HG03066 (cell line): ENCODE results near the gene PRR5L.

Experiments
- ATAC-seq: cut with Tn5 transposase; IDR thresholded peaks from one replicate; pipeline ENCODE4 v1.9.1; 2021; ENCODE audit warnings: low read depth; ENCODE audit not compliant: unreplicated experiment

PRR5L gene, protein sequence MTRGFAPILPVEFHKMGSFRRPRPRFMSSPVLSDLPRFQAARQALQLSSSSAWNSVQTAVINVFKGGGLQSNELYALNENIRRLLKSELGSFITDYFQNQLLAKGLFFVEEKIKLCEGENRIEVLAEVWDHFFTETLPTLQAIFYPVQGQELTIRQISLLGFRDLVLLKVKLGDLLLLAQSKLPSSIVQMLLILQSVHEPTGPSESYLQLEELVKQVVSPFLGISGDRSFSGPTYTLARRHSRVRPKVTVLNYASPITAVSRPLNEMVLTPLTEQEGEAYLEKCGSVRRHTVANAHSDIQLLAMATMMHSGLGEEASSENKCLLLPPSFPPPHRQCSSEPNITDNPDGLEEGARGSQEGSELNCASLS

DNA sequence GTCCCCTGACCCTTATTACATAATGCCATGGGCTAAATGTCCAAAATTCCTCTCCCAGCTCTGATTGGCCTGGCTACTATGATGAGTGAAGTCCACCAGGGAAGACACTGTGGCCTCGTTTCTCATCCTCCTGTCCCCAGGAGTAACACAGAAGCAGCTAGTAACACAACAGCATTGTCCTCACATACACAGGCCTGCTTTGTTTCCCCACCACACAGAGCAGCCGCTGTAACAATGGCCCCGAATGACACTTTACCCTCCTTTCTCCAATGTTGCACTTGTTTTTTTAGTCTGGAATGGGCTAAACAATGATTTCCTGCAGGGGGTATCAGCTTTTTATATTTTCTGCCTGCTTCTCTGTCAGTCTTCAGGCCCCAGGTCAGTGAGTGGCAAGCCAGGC, at the start of gene PRR5L:
TSS of gene PRR5L (plus strand) at position 363 of the 400 bp plus-strand sequence. CDS start 104,834 bp downstream, outside the sequence.
- no peak for ATAC-seq

DNA sequence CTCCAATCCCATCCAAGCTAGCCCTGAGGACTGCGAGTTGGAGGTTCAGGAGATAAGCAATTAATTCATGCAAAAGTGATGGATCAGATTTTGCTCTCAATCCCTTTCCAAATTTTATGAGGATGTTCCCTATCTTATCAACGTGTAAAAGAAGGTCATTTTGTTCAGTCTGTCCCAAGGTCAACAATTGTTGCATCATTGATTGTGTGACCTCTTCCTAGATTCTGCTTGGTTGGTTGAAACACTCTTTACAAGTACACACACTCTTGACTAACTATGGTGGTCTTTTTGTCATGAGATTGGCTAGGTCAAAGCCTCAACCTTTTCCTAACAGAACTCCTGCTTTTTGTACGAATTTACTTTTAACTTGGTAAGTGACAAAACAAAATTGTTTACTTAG, 48.6 kb upstream of the PRR5L start:
- ATAC-seq: no peak

DNA sequence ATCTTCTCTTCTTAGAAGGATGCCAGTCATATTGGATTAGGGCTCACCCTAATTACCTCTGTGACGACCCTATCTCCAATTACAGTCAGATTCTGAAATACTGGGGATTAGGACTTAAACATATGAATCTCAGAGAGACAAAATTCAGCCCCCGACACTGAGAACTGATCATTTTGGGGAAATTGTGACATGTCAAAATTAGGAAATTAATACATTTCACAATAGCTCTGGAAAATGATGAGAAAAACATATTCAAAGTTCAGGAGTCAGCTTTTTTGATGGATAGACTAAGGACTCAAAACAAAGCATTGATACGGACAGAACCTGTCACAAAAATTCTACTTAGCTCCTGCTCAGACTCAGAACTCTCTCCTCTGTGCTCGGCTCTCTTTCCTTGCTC, 47.7 kb upstream of the PRR5L start:
- ATAC-seq: no peak

DNA sequence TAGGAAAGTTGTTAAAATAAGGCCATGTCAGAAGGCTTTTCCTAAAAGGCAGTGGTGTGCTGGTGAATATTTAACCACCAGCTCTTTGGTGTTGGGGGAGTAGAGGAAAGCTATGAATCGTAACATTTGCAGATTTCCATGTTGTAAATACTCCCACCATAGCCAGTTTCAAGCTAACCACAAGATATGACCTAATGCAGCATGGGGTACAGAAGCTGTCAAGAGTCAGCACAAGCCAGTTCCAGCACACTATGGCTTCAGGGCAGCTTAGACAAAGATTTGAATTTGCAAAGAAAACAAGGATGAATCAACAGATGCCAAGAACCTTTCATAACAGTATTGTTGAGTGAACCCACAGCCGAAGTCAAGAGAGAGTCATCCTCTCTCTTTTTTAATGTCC, 46.8 kb upstream of the PRR5L start:
- ATAC-seq: no peak

DNA sequence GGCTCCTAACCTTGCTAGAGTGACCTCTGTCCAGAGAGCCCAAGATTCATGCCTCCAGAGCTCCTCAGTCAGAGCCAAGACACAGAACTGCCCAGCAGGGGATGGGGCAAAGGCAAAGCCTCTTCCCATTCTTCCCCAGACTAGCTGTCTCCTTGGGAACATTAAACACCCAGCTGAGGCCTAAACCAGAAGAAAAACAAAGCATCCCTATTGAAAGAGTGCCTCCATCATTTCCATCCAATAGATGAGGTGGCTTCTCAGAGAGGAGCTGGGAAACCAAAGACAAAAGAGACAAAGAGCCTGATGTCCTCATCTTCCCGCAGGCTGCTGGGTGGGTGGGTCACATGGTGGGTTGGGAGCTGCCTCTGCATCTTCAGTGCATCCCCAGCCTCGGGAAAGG, 44.3 kb upstream of the PRR5L start:
- ATAC-seq: no peak

DNA sequence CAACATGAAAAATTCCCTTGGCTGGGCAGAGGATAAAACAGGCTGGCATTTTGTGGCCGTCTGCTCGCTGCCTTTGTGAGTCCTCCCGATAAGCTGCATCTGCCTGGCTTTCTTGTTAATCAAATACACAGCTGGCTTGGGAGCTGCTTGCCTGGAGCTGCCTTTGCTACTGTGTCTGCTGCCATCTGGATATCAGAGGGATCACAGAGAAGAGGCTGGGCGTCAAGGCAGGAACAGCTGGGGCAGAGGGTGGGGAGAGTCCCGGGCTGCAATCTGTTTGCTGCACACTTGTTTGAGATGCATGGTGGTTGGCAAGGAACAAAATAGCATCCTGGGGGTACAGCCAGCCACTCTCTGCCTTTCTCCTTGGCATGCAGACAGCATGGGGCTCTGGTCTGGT, 42.9 kb upstream of the PRR5L start:
- no peak for ATAC-seq

DNA sequence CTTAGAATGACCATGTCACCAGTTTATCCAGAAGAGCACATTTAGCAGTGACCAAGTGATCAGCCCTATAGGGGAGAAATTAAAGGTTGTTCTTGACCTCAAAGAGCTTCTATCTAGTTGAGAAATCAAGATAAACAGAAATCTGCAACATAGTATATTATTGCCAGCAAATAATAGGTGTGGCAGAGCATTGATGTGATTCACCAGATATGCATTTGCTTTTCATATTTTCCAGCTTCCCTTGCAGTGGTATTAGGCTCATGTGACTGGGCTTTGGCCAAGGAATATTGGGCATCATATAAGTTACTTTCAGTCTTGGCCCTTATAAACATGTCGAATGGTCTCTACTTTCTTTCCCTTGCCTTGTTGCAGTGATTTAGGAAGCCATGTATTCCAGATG, 41.4 kb upstream of the PRR5L start:
- no peak for ATAC-seq

DNA sequence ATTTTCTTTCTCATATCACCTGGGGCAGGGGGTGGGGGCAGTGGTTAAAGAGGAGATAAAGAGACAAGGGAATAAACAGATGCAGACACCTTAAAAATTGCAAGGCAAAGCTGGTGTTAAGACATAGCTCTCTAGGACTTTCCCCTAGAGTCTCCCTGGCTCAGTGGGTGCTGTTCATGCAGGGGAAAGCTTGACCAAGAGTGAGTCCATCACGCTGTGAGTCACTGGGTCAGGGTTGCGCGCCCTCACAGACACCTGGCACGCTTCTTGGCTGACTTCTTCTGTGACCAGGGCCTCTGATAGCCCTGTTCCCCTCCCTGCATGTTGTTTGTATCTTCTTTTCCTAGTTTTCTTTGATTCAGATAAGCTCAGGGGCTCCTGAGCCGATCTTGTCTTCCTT, 38.7 kb upstream of the PRR5L start:
- no peak for ATAC-seq

DNA sequence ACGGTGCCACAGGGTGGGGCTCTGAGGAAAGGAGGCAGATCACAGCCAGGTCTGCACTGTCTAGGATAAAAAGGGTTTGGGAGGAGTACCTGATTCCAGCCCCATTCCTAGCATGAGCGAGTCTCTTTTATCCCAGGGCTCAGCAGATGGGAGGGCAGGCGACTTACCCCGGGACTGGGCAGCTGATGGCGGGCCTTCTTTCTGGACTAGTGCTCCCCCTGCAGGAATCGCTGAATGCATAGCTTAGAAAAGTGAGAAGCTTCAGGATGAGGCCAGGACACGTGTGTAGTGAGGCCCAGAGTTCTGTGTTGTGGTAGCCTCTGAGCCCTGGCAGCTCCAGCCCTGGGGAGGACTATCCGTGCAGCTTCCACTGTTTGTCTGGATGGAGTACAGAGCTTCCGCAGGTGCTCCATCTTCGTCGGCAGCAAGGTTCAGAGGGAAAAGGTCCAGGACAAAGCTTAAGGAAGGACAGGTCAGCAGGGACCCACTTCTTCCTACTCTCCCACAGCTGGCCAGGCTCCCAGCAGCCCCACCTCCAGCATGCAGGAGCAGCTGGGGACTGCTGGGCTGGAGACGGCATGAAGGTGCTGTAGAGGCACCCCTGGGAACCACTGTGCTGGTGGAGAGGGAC, 37.2 kb upstream of the PRR5L start:
- ATAC-seq: no peak

DNA sequence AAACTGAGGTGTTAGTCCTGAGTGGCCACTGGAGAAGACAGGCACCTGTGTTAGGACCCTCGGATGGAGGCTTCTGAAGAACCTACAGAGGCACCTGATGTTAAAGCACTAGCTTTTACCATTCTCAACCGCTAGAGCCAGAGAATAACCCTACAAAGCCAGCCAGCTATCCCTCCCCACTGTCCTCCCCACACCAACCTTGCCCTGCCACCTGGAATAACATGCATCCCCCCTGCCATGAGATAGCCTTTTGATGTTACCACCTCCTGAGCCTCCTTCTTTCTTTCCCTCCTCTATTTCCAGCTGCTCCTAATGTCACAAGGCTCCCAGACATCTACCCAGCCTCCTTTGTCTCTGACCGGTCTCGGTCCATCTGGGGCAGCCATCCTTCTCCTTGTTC, 35.0 kb upstream of the PRR5L start:
- no peak for ATAC-seq

DNA sequence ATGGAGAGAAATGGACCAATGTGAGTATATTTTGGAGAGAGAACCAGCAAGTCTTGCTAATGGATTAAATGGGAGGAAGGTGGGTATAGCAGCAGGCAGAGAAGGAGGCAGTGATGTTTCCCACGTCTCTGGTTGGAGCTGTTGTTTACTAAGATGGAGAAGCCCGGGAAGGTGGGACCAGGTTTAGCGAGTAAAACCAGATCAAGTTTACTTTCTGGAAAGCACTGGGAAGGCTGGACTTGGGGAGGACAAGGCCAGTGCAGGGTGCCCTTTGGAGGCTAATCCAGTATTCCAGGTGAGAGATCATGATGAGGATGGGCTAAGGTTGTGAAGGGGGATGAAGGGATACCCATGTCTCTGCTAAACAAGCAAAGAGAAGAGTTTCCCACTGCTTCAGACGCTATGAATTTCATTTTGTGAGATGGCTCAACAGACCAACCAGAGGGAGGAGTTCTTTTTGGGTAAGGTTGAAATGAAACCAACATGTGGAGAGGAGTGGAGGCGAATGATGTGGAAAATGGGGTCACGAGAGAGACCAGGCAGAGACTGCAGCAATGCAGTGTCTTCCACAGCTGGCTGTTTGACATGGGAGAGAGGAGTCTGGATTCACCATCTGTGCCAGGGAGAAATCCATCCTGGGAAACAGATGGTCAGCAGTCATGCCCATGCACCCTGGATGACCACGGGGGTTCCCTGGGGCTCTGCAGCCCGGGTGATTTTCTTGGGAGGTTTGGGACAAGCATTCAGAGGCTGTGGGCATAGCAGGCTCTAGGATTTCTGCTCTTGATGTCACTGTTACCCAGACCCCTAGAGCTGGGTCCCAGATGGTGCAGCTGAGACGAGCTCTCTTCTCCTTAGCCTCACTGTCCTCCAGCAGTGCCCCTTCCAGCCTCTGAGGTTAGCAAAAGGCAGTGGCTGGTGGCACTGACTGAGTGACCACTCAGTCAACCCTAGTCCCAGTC, 31.8 kb upstream of the PRR5L start:
- no peak for ATAC-seq

DNA sequence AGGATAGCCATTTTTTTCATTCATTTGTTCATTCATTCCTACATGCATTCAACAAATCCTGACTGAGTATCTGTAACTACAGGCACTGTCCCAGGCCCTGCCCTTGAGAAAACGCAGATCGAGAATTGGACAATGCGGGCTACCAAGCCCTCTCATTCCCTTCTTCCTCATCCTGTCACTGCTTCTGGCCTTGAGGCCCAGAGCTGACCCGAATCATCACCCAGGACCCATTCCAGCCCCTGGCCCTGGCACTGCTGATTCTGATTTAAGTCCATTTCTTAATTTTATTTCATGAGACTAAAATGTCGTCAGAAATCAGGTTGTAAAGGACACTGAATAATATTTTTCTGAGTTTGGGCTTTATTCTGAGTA, 31.1 kb upstream of the PRR5L start:
- ATAC-seq: no peak

DNA sequence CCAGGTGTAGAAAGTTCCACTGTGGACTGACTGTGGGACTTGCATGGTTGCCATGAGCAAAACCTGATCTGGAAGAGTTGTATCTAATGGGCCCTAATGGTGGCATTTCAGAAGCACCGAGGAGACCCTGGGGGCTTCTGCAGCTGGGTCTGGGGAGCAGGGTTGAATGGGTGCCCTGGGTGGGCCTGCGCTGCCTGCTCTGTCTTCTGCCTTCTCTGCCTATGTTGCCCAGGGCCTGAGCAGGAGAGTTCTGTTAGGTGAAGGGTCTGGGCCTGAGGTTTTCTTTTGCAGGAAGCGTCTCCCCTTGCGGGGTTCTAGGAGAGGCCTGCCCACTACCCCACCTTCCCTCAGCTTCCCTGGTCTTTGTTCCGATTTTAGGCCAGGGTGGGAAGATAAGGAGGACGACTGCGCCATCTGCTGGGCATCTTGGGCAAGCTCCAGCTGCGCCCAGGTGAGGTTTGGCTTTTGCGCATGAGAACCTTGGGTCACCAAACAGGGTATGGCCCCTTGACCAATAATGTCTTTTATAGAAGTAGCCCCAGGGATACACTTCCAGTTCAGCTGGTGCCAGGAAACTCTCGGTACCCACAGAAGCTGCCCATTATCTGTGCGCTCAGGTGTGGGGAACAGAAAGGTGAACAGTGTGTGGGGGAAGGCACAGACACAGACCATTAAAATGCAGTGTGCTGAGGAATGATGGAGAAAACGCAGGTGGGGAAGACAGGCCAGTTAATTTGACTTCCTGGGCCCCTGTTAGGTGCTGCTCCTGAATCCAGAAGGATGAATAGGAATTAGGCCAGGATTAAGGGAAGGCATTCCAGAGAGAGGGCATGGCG, 30.1 kb upstream of the PRR5L start:
- ATAC-seq: peak; percentile 84

DNA sequence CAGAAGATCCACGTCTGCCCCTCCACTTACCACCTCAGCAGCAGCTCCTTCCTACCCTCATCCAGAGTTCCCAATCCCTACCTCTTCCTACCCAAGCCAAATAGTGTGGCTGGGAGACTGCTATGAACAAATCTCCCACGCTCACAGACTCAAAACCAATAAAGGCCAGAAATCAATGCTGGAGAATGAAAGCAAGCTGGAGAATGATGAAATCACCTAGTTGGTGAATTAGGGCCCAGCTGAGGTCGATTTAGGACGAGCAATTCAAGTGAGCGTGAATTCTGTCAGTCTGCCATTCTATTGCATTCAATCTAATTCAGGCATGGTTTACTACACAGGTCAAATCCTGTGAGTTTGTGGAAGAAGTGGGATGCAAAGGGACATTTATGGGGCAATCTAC, 29.3 kb upstream of the PRR5L start:
- no peak for ATAC-seq

DNA sequence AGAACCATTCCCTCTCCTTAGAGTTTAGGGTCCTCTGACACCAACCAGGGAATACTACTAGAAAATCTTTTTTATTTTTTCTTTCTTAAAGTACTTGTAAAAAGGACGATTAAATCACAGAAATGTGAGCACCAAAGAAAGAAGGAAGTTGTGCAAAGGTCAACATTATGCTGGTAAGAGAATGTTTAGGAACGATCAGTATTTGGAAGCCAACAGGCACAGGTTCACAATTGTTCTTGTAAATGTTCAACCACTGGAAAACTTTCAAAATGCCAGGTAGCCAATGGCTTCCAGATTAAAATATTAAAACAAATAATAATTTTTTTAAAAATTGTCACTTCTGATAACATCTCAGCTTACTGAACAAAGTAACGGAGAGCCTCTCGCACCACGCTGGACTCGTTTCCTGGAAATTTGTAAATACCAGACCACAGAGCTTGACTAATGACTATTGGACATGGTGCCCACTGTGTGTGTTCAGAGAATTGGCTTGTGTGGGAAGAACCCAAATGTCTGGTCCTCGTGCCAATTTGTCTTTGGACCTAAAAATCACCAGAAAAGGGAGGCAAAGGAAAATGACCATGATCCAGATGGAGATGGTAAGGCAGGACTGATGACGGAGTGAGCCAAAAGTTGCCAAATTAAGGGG, 27.6 kb upstream of the PRR5L start:
- ATAC-seq: no peak

DNA sequence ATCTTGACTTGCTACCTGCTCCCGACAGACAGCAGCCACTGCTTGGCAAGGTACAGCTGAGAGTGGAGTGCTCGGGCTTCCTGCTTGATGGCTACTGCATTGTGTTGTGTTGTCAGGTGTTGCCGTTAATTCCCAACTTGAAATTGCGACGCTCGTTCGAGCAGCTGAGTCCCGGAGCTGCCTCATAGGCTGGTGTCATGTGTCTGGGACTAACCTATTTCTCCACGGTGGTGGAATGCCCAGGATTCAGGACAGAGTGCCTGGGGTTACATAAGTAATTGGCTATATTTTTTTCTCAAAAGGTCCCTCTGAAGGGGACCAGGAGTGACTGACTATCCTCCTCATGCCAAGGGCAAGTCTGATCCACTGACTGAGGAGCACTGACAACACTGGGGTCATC, 25.4 kb upstream of the PRR5L start:
- ATAC-seq: no peak

DNA sequence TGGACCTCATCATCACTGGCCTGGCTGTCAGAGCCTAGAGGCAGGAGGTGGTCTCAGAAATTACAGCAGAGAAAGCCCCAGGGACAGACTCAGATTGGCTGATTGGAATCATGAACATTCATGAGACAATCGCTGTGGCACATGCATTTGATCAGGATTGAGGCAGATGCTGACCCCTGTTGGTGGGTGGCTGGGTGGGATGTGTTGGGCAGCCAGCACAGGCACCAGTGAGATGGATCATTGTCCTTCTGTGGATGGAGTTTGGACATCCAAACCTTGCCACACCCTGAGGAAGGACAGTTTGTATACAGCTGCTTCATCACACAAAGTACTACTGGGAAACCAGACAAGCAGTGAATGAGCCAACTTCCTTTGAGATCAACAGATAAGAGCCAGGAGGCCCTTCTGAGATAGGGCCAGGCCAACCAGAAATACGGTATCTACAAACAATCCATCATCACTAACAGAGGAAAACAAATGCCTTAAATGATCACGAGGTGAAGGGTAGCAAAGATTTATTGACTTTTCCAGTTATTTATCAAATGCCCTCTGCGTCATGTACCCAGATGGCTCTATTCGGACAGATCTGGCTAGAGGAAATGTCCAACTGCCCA, 24.2 kb upstream of the PRR5L start:
- ATAC-seq: no peak

DNA sequence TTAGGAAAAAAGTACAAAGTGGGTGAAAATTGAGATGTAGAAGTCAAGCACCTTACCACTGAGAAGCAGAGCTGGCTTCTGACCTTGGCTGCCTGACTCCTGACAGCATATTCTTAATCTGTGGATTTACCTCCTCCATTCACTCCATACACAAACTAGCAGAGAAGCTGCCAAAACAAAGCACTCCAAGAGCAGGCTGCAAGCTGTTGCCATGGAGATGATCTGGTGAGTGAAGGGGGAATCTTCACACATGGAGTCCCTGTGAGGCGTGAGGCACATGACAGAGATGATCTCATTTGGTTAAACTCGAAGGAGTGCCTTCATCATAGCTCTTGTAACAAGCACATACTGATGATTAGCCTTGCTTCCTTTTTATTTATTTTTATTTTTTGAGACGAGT, 23.0 kb upstream of the PRR5L start:
- no peak for ATAC-seq

DNA sequence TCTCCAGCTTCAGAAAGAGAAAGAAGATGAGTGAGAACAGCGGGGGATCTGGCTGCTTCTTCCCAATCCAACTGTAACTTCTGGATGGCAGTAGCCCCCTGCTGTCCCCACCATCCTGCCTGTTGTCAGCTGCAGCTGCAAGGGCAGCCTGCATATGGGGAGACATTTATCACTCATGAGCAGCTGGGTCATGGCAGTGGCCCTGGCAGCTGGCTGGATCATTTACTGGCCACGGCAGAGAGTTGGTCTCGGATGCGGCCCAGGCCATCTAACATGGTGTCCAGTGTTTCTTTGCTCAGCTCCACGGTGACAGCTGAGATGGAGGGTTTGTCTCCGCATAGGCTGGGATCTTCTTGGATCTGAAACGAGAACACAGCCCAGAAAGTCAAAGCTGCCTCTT, 21.7 kb upstream of the PRR5L start:
- ATAC-seq: no peak
